ENCODE results near the gene MINDY1.

The MINDY1 gene

GRCh38 chr1:150974580-150975478 is 31.9 kb downstream of the MINDY1 start, which contains the start of gene CERS2:
CERS2 (minus strand) TSS chr1:150974835; CDS start chr1:150969090, 5,745 bp downstream.
- Histone ChIP-seq H3K27me3 (ENCODE audit: control insufficient read depth, low read length) (no peaks in the 10 kb centered on the region), H4K20me1 (ENCODE audit: control insufficient read depth, insufficient read depth, low read depth, low read length) (0 out of 2 replicates have a peak, but pooled peaks cover 3% of the 10 kb centered on the region), H3K4me3 (ENCODE audit: low read length) (peak within 1 kb of the TSS; percentile 90), H3K9me3 (ENCODE audit: control insufficient read depth, insufficient read depth, low read length) (no peaks in the 10 kb centered on the region), H3K4me2 (ENCODE audit: low read length) (peak within 1 kb of the TSS; percentile 90), H3K9me2 (replicated peaks; ENCODE audit: control insufficient read depth, low read length) (no peaks in the 10 kb centered on the region), H3K79me2 (ENCODE audit: control insufficient read depth, low read length) (peaks cover 57% of the 10 kb centered on the region), H3F3A (ENCODE audit: control insufficient read depth, insufficient read depth) (peaks cover 9% of the 10 kb centered on the region), H3K27ac (ENCODE audit: low read depth, low read length) (peak within 1 kb of the TSS; percentile 50), H3K4me1 (ENCODE audit: control insufficient read depth, low read length) (peaks cover 63% of the 10 kb centered on the region), H3K36me3 (ENCODE audit: control insufficient read depth, low read length) (peaks cover 33% of the 10 kb centered on the region)
- no peak for TF ChIP-seq CTCF (IDR thresholded peaks at IDR 0.05; ENCODE audit: low read depth, low read length, poor library complexity, severe bottlenecking)
- no peak for TF ChIP-seq EZH2phosphoT487 (IDR thresholded peaks at IDR 0.05; ENCODE audit: borderline replicate concordance, low read length)

- peak overlapping the region; percentile 84 for H3K4me2 ChIP-seq (ENCODE audit: low read length)
- H3K4me1 ChIP-seq (ENCODE audit: control insufficient read depth, low read length), result peaks cover 56% of the 10 kb centered on the region
- peaks cover 65% of the 10 kb centered on the region for H3K79me2 ChIP-seq (ENCODE audit: control insufficient read depth, low read length)
- H3K9me2 ChIP-seq (replicated peaks; ENCODE audit: control insufficient read depth, low read length), result no peaks in the 10 kb centered on the region
- peaks cover 3% of the 10 kb centered on the region; the same call in 1 of the 2 replicates for H4K20me1 ChIP-seq (ENCODE audit: control insufficient read depth, insufficient read depth, low read depth, low read length)
- TF ChIP-seq CTCF (IDR thresholded peaks at IDR 0.05; ENCODE audit: low read depth, low read length, poor library complexity, severe bottlenecking) (no peak), EZH2phosphoT487 (IDR thresholded peaks at IDR 0.05; ENCODE audit: borderline replicate concordance, low read length) (no peak)
- no peaks in the 10 kb centered on the region for H3K27me3 ChIP-seq (ENCODE audit: control insufficient read depth, low read length)
- H3K27ac ChIP-seq (ENCODE audit: low read depth, low read length), result peak overlapping the region; percentile 50
- H3K9me3 ChIP-seq (ENCODE audit: control insufficient read depth, insufficient read depth, low read length), result no peaks in the 10 kb centered on the region
- peaks cover 37% of the 10 kb centered on the region for H3K36me3 ChIP-seq (ENCODE audit: control insufficient read depth, low read length)
- H3K4me3 ChIP-seq (ENCODE audit: low read length), result peak overlapping the region; percentile 90
- H3F3A ChIP-seq (ENCODE audit: control insufficient read depth, insufficient read depth), result peaks cover 9% of the 10 kb centered on the region
Observed at GRCh38 chr1:150973836-150974579, 32.7 kb downstream of the MINDY1 start.

GRCh38 chr1:150973258-150973835 is 33.4 kb downstream of the MINDY1 start:
- Histone ChIP-seq H3K36me3 (ENCODE audit: control insufficient read depth, low read length) (peaks cover 43% of the 10 kb centered on the region), H3K27me3 (ENCODE audit: control insufficient read depth, low read length) (no peaks in the 10 kb centered on the region), H3K4me1 (ENCODE audit: control insufficient read depth, low read length) (peaks cover 49% of the 10 kb centered on the region), H3F3A (ENCODE audit: control insufficient read depth, insufficient read depth) (peaks cover 9% of the 10 kb centered on the region), H3K9me2 (replicated peaks; ENCODE audit: control insufficient read depth, low read length) (no peaks in the 10 kb centered on the region), H3K9me3 (ENCODE audit: control insufficient read depth, insufficient read depth, low read length) (no peaks in the 10 kb centered on the region), H3K79me2 (ENCODE audit: control insufficient read depth, low read length) (peaks cover 72% of the 10 kb centered on the region), H3K27ac (ENCODE audit: low read depth, low read length) (peak overlapping the region; percentile 50), H4K20me1 (ENCODE audit: control insufficient read depth, insufficient read depth, low read depth, low read length) (peaks cover 3% of the 10 kb centered on the region; the same call in 1 of the 2 replicates), H3K4me2 (ENCODE audit: low read length) (peak overlapping the region; percentile 84), H3K4me3 (ENCODE audit: low read length) (peak overlapping the region; percentile 90)
- TF ChIP-seq CTCF (IDR thresholded peaks at IDR 0.05; ENCODE audit: low read depth, low read length, poor library complexity, severe bottlenecking) (no peak), EZH2phosphoT487 (IDR thresholded peaks at IDR 0.05; ENCODE audit: borderline replicate concordance, low read length) (no peak)

Data from DOHH2 (cell line).